Measurements from ENCODE around the gene SDK2. TPM values are rescaled to one million over a fixed set of nuclear protein-coding genes. Genes with fewer than 3 reads are reported as not detected.

Gene SDK2
- total RNA-seq, 1 experiment from 2014 or later = not detected

- Histone ChIP-seq H4K20me1 (ENCODE audit: insufficient read depth, low read depth, low read length) (no peaks in the 10 kb centered on the region), H3K9me2 (replicated peaks; ENCODE audit: insufficient read depth, low read length) (no peaks in the 10 kb centered on the region), H3K36me3 (ENCODE audit: insufficient read depth, low read length) (no peaks in the 10 kb centered on the region), H3K9ac (ENCODE audit: low read length) (no peak overlapping the region), H2AFZ (ENCODE audit: low read length) (no peak overlapping the region), H3K4me3 (ENCODE audit: low read length) (no peak overlapping the region), H3K27ac (ENCODE audit: low read length) (no peak overlapping the region), H3K4me2 (ENCODE audit: low read depth, low read length, poor library complexity, severe bottlenecking) (no peak overlapping the region), H3K4me1 (ENCODE audit: low read length) (no peaks in the 10 kb centered on the region), H3K27me3 (ENCODE audit: low read length) (no peaks in the 10 kb centered on the region), H3K9me3 (ENCODE audit: low read length) (no peaks in the 10 kb centered on the region), H3K79me2 (ENCODE audit: low read length) (no peaks in the 10 kb centered on the region)
- no peak for DNase-seq
Measured at GRCh38 chr17:73396431-73397277, 247.6 kb downstream of the SDK2 start.

- no peak overlapping the region for H3K9ac ChIP-seq (ENCODE audit: low read length)
- no peak overlapping the region for H2AFZ ChIP-seq (ENCODE audit: low read length)
- no peaks in the 10 kb centered on the region for H3K27me3 ChIP-seq (ENCODE audit: low read length)
- H3K4me1 ChIP-seq (ENCODE audit: low read length) = no peaks in the 10 kb centered on the region
- no peak overlapping the region for H3K27ac ChIP-seq (ENCODE audit: low read length)
- no peak overlapping the region for H3K4me2 ChIP-seq (ENCODE audit: low read depth, low read length, poor library complexity, severe bottlenecking)
- H3K36me3 ChIP-seq (ENCODE audit: insufficient read depth, low read length) = no peaks in the 10 kb centered on the region
- H3K79me2 ChIP-seq (ENCODE audit: low read length) = no peaks in the 10 kb centered on the region
- no peaks in the 10 kb centered on the region for H4K20me1 ChIP-seq (ENCODE audit: insufficient read depth, low read depth, low read length)
- H3K9me2 ChIP-seq (replicated peaks; ENCODE audit: insufficient read depth, low read length) = no peaks in the 10 kb centered on the region
- H3K4me3 ChIP-seq (ENCODE audit: low read length) = no peak overlapping the region
- DNase-seq = no peak
- H3K9me3 ChIP-seq (ENCODE audit: low read length) = no peaks in the 10 kb centered on the region
Measured at GRCh38 chr17:73394512-73395450, 249.5 kb downstream of the SDK2 start.

GRCh38 chr17:73393962-73394361 is 250.3 kb downstream of the SDK2 start:
- H3K9me3 ChIP-seq (ENCODE audit: low read length) = no peaks in the 10 kb centered on the region
- no peaks in the 10 kb centered on the region for H3K9me2 ChIP-seq (replicated peaks; ENCODE audit: insufficient read depth, low read length)
- no peak overlapping the region for H3K4me2 ChIP-seq (ENCODE audit: low read depth, low read length, poor library complexity, severe bottlenecking)
- H3K36me3 ChIP-seq (ENCODE audit: insufficient read depth, low read length) = no peaks in the 10 kb centered on the region
- no peak overlapping the region for H3K9ac ChIP-seq (ENCODE audit: low read length)
- no peak for DNase-seq
- H4K20me1 ChIP-seq (ENCODE audit: insufficient read depth, low read depth, low read length) = no peaks in the 10 kb centered on the region
- H3K79me2 ChIP-seq (ENCODE audit: low read length) = no peaks in the 10 kb centered on the region
- no peaks in the 10 kb centered on the region for H3K27me3 ChIP-seq (ENCODE audit: low read length)
- H3K4me1 ChIP-seq (ENCODE audit: low read length) = no peaks in the 10 kb centered on the region
- H3K27ac ChIP-seq (ENCODE audit: low read length) = no peak overlapping the region
- no peak overlapping the region for H3K4me3 ChIP-seq (ENCODE audit: low read length)
- no peak overlapping the region for H2AFZ ChIP-seq (ENCODE audit: low read length)

- Histone ChIP-seq H3K4me1 (ENCODE audit: low read length) (no peaks in the 10 kb centered on the region), H3K9me3 (ENCODE audit: low read length) (no peaks in the 10 kb centered on the region)
Measured at GRCh38 chr17:73393381-73393780, 250.9 kb downstream of the SDK2 start.

GRCh38 chr17:73391331-73392265 is 252.6 kb downstream of the SDK2 start:
- H3K36me3 ChIP-seq (ENCODE audit: insufficient read depth, low read length) = no peaks in the 10 kb centered on the region
- H3K27ac ChIP-seq (ENCODE audit: low read length) = no peak overlapping the region
- H4K20me1 ChIP-seq (ENCODE audit: insufficient read depth, low read depth, low read length) = no peaks in the 10 kb centered on the region
- H3K79me2 ChIP-seq (ENCODE audit: low read length) = no peaks in the 10 kb centered on the region
- H3K9me3 ChIP-seq (ENCODE audit: low read length) = no peaks in the 10 kb centered on the region
- DNase-seq = no peak
- H3K9ac ChIP-seq (ENCODE audit: low read length) = no peak overlapping the region
- H2AFZ ChIP-seq (ENCODE audit: low read length) = no peak overlapping the region
- H3K27me3 ChIP-seq (ENCODE audit: low read length) = no peaks in the 10 kb centered on the region
- H3K9me2 ChIP-seq (replicated peaks; ENCODE audit: insufficient read depth, low read length) = no peaks in the 10 kb centered on the region
- no peaks in the 10 kb centered on the region for H3K4me1 ChIP-seq (ENCODE audit: low read length)
- no peak overlapping the region for H3K4me3 ChIP-seq (ENCODE audit: low read length)
- H3K4me2 ChIP-seq (ENCODE audit: low read depth, low read length, poor library complexity, severe bottlenecking) = no peak overlapping the region

More at GRCh38 chr17:73393381-73393780, 250.9 kb downstream of the SDK2 start:
- H3K27me3 ChIP-seq (ENCODE audit: low read length) = no peaks in the 10 kb centered on the region
- H3K79me2 ChIP-seq (ENCODE audit: low read length) = no peaks in the 10 kb centered on the region
- H3K9ac ChIP-seq (ENCODE audit: low read length) = no peak overlapping the region
- no peaks in the 10 kb centered on the region for H4K20me1 ChIP-seq (ENCODE audit: insufficient read depth, low read depth, low read length)
- no peaks in the 10 kb centered on the region for H3K9me2 ChIP-seq (replicated peaks; ENCODE audit: insufficient read depth, low read length)
- H3K36me3 ChIP-seq (ENCODE audit: insufficient read depth, low read length) = no peaks in the 10 kb centered on the region
- no peak for DNase-seq
- no peak overlapping the region for H2AFZ ChIP-seq (ENCODE audit: low read length)
- no peak overlapping the region for H3K4me2 ChIP-seq (ENCODE audit: low read depth, low read length, poor library complexity, severe bottlenecking)
- H3K4me3 ChIP-seq (ENCODE audit: low read length) = no peak overlapping the region
- H3K27ac ChIP-seq (ENCODE audit: low read length) = no peak overlapping the region

GRCh38 chr17:73390851-73391250 is 253.4 kb downstream of the SDK2 start:
- no peak for DNase-seq
- Histone ChIP-seq H3K4me1 (ENCODE audit: low read length) (no peaks in the 10 kb centered on the region), H3K9me2 (replicated peaks; ENCODE audit: insufficient read depth, low read length) (no peaks in the 10 kb centered on the region), H3K4me3 (ENCODE audit: low read length) (no peak overlapping the region), H3K79me2 (ENCODE audit: low read length) (no peaks in the 10 kb centered on the region), H3K27ac (ENCODE audit: low read length) (no peak overlapping the region), H2AFZ (ENCODE audit: low read length) (no peak overlapping the region), H3K36me3 (ENCODE audit: insufficient read depth, low read length) (no peaks in the 10 kb centered on the region), H3K4me2 (ENCODE audit: low read depth, low read length, poor library complexity, severe bottlenecking) (no peak overlapping the region), H4K20me1 (ENCODE audit: insufficient read depth, low read depth, low read length) (no peaks in the 10 kb centered on the region), H3K9ac (ENCODE audit: low read length) (no peak overlapping the region), H3K27me3 (ENCODE audit: low read length) (no peaks in the 10 kb centered on the region), H3K9me3 (ENCODE audit: low read length) (no peaks in the 10 kb centered on the region)

- Histone ChIP-seq H3K9me3 (ENCODE audit: low read length) (no peaks in the 10 kb centered on the region), H2AFZ (ENCODE audit: low read length) (no peak overlapping the region), H3K4me1 (ENCODE audit: low read length) (no peaks in the 10 kb centered on the region), H3K9me2 (replicated peaks; ENCODE audit: insufficient read depth, low read length) (no peaks in the 10 kb centered on the region), H3K79me2 (ENCODE audit: low read length) (no peaks in the 10 kb centered on the region), H3K4me3 (ENCODE audit: low read length) (no peak overlapping the region), H4K20me1 (ENCODE audit: insufficient read depth, low read depth, low read length) (no peaks in the 10 kb centered on the region), H3K9ac (ENCODE audit: low read length) (no peak overlapping the region), H3K27ac (ENCODE audit: low read length) (no peak overlapping the region), H3K27me3 (ENCODE audit: low read length) (no peaks in the 10 kb centered on the region), H3K36me3 (ENCODE audit: insufficient read depth, low read length) (no peaks in the 10 kb centered on the region), H3K4me2 (ENCODE audit: low read depth, low read length, poor library complexity, severe bottlenecking) (no peak overlapping the region)
- DNase-seq = no peak
Measured at GRCh38 chr17:73390221-73390620, 254.0 kb downstream of the SDK2 start.

All from Karpas-422 (cell line).